ELR (cell line): Measurements from ENCODE around the gene BEND2.

Experiments used
- DNase-seq: peaks from one replicate; pipeline ENCODE4 v3.0.0-alpha.2; 2015; ENCODE audit warnings: low read depth

BEND2 gene

DNA sequence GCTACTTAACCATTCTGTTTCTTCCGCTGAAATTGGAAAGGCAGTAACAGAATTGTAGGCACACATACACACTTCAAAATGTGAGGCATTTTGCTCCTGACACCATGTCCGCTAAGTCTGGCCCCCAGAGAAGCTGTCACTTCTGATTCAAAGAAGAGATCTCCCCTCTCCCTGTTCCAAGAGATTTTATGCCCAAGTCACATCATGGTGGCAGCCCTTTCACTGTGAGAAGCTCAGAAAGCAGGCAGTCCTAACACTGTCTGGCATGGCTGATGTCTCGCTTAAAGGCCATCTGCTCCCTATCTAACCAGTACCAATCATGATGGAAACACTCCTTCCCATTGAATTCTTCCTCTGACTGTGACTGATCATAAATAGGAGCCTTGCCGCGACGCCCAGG is 83.9 kb downstream of the BEND2 start:
- DNase-seq: no peak

DNA sequence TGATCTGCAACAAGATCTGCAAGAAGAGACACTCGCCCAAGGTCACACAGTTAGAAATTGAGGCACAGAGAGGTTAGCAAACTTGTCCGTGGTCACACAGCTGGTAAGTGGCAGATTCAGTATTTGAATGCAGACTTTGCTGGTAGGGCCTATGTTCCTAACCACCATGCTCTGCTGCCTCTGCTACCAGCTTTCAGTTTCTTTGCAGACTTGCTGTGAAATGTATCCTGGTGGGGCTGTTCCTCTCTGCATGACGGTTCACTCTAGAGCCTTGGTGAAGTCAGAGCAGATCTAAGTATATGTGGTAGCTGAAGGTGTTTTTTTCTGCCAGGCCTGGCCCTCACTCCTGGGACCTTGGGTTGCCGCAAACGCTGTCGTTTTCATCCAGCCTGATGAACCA is 87.1 kb downstream of the BEND2 start:
- DNase-seq: no peak

DNA sequence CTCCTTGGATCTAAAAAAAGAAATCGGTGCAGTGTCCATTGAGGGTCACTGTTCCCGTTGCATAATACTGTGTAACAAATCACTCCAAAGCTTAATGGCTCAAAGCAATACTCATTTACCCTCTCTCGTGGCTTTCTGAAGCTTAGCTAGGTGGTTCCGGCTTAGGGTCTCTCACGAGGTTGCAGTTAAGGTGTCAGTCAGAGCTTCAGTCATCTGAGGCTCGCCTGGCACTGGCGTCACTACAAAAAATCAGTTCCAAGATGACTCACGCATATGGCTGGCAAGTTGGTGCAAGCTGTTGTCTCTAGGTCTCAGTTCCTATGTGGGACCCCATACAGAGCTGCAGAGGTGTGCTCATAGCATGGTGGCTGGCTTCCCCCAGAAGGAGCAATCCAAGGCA is 91.0 kb downstream of the BEND2 start:
- DNase-seq: no peak

DNA sequence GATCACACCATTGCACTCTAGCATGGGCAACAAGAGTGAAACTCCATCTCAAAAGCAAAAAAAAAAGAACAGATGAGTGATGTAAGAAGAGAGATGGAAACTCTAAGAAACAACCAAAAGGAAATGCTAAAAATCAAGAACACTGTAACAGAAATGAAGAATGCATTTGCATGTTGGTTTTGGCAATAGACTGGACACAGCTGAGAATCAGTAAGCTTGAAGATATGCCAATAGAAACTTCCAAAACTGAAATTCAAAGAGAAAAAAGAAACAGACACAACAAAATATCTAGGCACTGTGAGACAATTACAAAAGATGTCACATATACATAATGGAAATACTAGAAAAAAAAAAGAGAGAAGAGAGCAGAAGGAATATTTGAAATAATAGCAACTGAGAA is 93.7 kb downstream of the BEND2 start:
- DNase-seq: no peak

DNA sequence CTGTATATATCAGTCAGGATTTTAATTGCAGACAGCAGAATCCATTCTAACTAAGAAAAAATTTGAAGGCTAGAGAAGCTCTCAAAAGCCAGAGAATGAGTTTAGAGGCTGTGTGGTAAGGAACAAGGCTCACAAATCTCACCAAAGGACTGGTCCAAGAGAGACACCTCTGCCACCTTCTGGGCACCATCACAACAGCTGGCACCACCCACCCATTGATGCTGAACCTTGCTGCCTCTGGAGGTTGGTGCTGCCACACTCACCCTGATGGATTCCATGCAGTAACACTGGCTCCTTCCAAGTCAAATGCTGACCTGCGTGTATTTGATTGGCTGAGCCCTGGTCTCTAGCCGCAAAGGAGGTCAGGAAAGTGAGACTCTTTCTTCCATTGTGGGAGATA is 100.8 kb downstream of the BEND2 start:
- DNase-seq: no peak
